Progenitor cell of endocrine pancreas (in vitro differentiated cells): ENCODE measurements around the gene KCP. TPM values are rescaled to one million over a fixed set of nuclear protein-coding genes. Genes with fewer than 3 reads are reported as not detected.

Experiments used
- DNase-seq: peaks from one replicate; pipeline ENCODE4 v3.0.0; 2021; ENCODE audit warnings: low spot score; ENCODE audit not compliant: unreplicated experiment
- H3K27ac Mint-ChIP-seq: 2 replicates; pipeline ENCODE4 v1.8.0; 2021; ENCODE audit warnings: mild to moderate bottlenecking, moderate library complexity, mixed read lengths
- H3K27me3 Mint-ChIP-seq: 2 replicates; pipeline ENCODE4 v1.8.0; 2021; ENCODE audit warnings: mixed read lengths
- H3K36me3 Mint-ChIP-seq: 2 replicates; pipeline ENCODE4 v1.8.0; 2022; ENCODE audit warnings: mixed read lengths; ENCODE audit not compliant: insufficient read depth
- H3K4me1 Mint-ChIP-seq: 2 replicates; pipeline ENCODE4 v1.8.0; 2021; ENCODE audit warnings: low read depth, mixed read lengths
- H3K4me3 Mint-ChIP-seq: 2 replicates; pipeline ENCODE4 v1.8.0; 2021; ENCODE audit warnings: low read depth, mild to moderate bottlenecking, moderate library complexity, mixed read lengths
- H3K9me3 Mint-ChIP-seq: 2 replicates; pipeline ENCODE4 v1.8.0; 2021; ENCODE audit warnings: low read depth, mixed read lengths
- total RNA-seq: library from RNA; stranded (reverse); gene quantifications from 2 replicates; pipeline ENCODE4 v1.2.1, GENCODE V29; 2021
- TF ChIP-seq, protein P1 (sequence below): fragments of 200-600 bp; sonication (generic); IDR thresholded peaks from one replicate; pipeline ENCODE4 v1.5.0; 2021; ENCODE audit warnings: antibody characterized with exemption, mild to moderate bottlenecking; ENCODE audit not compliant: unreplicated experiment

Gene KCP
- total RNA-seq, 1 donor from 2014 or later, result 8.5 TPM

DNA sequence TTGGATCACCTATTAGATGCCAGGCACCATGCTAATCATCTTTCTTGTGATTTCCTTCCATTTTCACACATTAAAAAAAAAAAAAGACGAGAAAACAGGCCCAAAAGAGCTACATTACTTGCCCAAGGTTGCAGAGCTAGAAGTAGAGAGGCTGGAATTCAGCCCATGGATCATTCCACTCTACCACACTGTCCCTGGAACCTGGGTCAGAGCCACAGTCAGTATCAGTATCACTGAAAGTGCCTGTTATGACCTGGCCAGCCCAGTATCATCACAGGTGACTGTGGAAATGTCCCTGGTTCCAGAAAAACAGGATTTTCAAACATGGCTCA lies 83.6 kb downstream of the KCP start:
- TF ChIP-seq, protein P1, sequence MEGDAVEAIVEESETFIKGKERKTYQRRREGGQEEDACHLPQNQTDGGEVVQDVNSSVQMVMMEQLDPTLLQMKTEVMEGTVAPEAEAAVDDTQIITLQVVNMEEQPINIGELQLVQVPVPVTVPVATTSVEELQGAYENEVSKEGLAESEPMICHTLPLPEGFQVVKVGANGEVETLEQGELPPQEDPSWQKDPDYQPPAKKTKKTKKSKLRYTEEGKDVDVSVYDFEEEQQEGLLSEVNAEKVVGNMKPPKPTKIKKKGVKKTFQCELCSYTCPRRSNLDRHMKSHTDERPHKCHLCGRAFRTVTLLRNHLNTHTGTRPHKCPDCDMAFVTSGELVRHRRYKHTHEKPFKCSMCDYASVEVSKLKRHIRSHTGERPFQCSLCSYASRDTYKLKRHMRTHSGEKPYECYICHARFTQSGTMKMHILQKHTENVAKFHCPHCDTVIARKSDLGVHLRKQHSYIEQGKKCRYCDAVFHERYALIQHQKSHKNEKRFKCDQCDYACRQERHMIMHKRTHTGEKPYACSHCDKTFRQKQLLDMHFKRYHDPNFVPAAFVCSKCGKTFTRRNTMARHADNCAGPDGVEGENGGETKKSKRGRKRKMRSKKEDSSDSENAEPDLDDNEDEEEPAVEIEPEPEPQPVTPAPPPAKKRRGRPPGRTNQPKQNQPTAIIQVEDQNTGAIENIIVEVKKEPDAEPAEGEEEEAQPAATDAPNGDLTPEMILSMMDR, result no peak
- no peaks in the 10 kb centered on the region for H3K9me3 Mint-ChIP-seq
- no peaks in the 10 kb centered on the region for H3K36me3 Mint-ChIP-seq
- no peak for DNase-seq
- H3K4me1 Mint-ChIP-seq, result peaks cover 13% of the 10 kb centered on the region
- H3K4me3 Mint-ChIP-seq, result no peak overlapping the region
- H3K27me3 Mint-ChIP-seq, result peaks cover 35% of the 10 kb centered on the region
- no peak overlapping the region for H3K27ac Mint-ChIP-seq

Other genes with a start within 250 kb of the KCP start
- gene GARIN1A, start 238.4 kb downstream of the KCP start, total RNA-seq, result 5.1 and 7.4 TPM in 2 replicates
- gene CALU, start 171.3 kb downstream of the KCP start, total RNA-seq, result 107 and 111 TPM in 2 replicates
- gene OPN1SW, start 134.9 kb downstream of the KCP start, total RNA-seq, result not detected in 2 replicates
- 66.3 and 74.2 TPM in 2 replicates for gene CCDC136, start 118.7 kb downstream of the KCP start, total RNA-seq
- 6.9 and 11.7 TPM in 2 replicates for gene FLNC, start 80.3 kb downstream of the KCP start, total RNA-seq
- 119 and 124 TPM in 2 replicates for gene ATP6V1F, start 47.9 kb downstream of the KCP start, total RNA-seq
- gene IRF5, start 27.2 kb upstream of the KCP start, total RNA-seq, result 0.44 and 0.69 TPM in 2 replicates
- gene TNPO3, start 144.4 kb upstream of the KCP start, total RNA-seq, result 44.8 and 44.9 TPM in 2 replicates
- 22.2 and 24.5 TPM in 2 replicates for gene TSPAN33, start 234.0 kb upstream of the KCP start, total RNA-seq